ENCODE results near the gene STX11.
"Not testable (repeated sequence)": the region's sequence is repeated elsewhere in the genome, so short reads cannot be mapped to it uniquely, and the experiment has no call there.

STX11 gene

GRCh38 chr6:144178323-144178722 lies 28.0 kb downstream of the STX11 start:
- DNase-seq = no peak

- no peak for DNase-seq
Measured at GRCh38 chr6:144179237-144179636, 28.9 kb downstream of the STX11 start.

DNA sequence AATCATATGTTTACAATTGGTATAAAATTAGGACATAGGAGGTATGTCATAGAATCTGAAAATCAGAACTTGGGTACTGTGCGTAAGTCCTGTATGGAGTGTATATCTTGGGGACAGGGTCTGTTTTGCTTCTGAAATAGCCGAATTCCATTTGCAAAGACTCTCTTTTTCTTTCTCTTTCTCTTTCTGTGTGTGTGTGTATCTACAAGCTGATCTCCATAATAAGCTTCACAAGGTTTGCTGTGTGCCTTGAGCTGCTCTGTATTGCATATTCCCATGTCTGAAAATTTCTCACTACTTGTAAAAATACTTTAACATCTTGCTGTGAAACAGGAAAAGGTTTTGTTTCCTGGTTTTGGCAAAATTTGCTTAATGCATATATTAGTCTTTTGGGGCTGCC lies 29.5 kb downstream of the STX11 start:
- no peak for DNase-seq

DNA sequence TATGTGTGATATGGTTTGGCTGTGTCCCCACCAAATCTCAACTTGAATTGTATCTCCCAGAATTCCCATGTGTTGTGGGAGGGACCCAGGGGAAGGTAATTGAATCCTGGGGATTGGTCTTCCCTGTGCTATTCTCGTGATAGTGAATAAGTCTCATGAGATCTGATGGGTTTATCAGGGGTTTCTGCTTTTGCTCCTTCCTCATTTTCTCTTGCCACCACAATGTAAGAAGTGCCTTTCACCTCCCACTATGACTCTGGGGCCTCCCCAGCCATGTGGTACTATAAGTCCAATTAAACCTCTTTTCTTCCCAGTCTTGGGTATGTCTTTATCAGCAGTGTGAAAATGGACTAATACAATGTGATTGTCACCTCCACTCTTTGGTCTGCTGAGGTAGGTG lies 30.0 kb downstream of the STX11 start:
- DNase-seq = not testable (repeated sequence)

DNA sequence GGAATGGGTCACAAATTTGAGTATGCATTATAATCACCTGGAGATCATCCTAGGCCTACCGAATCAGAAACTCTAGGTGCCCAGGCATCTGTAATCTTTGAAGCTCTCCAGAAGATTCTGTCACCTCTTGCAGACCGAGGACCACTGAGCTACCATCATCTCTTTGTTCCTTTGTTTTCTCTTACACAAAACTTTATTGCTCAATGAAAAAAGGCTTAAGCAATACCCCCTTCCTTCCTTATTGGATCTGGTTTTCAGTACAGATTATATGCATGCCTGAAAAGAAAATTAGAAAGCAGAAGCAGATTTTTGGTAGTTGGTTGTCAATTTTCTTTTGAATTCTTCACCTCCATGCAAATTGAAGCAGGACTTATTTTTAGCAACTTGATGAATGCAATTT lies 31.3 kb downstream of the STX11 start:
- no peak for DNase-seq

DNA sequence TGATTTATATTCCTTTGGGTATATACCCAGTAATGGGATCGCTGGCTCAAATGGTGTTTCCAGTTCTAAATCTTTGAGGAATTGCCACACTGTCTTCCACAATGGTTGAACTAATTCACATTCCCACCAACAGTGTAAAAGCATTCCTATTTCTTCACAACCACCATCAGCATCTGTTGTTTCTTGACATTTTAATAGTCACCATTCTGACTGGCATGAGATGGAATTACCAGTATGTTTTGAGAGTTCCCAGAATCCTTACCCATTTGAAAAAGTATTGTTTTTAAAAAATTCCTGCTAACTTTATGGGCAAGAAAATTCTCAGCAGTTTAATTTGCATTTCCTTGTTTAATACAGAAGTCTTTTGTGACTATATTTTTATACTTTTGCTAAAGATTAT lies 33.9 kb downstream of the STX11 start:
- not testable (repeated sequence) for DNase-seq

- no peak for DNase-seq
Measured at GRCh38 chr6:144185133-144185836, 35.0 kb downstream of the STX11 start.

- no peak for DNase-seq
Measured at GRCh38 chr6:144186817-144187625, 36.7 kb downstream of the STX11 start.

- DNase-seq = no peak
Measured at GRCh38 chr6:144189351-144189750, 39.0 kb downstream of the STX11 start.

DNA sequence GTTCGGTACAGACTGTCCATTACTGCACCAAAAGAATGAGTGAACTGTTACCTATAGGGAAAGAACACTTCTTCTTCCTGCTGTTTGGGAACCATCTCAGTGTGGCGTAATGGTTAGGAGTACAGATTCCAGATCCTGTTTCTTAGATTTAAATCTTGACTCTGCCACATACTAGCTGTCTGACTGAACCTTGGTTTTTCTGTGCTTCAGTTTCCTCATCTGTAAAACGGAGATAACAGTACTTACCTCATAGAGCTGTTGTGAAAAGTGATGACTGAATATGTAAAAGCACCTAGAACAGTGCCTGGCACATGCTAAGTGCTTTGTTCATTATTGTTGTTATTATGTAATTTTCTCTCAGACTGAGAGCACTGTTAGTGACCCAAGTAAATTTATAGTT lies 39.8 kb downstream of the STX11 start:
- no peak for DNase-seq

- DNase-seq = no peak
Measured at GRCh38 chr6:144190593-144190992, 40.3 kb downstream of the STX11 start.

- DNase-seq = no peak
Measured at GRCh38 chr6:144193181-144193580, 42.9 kb downstream of the STX11 start.

GRCh38 chr6:144194293-144194810 lies 44.0 kb downstream of the STX11 start:
- DNase-seq = no peak

DNA sequence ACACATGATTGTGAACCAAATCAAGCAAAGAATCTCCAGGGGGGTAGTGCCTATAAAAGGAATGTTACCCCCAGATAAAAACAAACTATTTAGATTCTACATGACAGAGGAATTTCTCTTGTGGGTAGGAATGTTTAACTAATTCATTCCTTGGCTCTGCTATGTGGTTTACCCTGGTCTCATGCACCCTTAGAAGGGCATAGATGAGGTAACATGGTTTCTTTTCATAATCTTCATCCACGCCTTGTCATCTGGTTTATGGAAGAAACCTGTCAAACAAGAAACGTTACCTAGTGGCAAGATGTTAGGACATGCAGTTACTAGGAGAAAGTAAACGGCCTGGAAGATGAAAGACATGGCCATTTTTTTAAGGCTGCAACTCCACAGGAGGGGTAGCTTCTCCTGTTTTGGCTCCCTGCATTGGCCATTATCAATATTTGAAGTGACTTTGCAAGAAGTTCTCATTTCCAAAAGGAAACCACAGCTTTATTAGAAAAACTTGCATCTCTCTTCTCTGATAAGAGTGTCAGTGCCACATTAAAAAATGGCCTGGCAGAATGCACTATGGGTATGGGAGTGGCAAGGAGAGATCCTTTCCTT lies 45.5 kb downstream of the STX11 start:
- DNase-seq = no peak

GRCh38 chr6:144197919-144198318 lies 47.6 kb downstream of the STX11 start:
- no peak for DNase-seq

- DNase-seq = no peak
Measured at GRCh38 chr6:144202879-144203468, 52.7 kb downstream of the STX11 start.

- no peak for DNase-seq
Measured at GRCh38 chr6:144211160-144211559, 60.8 kb downstream of the STX11 start.

DNA sequence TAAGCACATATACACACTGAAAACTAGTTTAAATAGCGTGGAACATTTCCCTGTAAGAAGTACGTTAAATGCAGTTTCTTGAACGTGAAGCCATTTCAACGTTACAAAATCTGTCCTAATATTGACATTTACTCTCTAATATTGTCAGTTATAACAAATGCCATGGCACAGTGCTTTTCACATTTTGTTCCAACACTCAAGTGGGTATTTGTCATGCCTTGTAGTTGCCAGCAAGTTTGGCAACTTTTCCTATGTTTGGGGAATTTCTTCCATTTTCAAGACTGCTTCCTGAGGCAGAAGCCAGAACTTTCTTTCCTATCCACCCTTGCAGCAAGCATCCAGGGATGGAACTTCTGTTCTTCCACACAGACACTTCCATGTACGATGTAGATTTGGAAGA lies 63.0 kb downstream of the STX11 start:
- no peak for DNase-seq

DNA sequence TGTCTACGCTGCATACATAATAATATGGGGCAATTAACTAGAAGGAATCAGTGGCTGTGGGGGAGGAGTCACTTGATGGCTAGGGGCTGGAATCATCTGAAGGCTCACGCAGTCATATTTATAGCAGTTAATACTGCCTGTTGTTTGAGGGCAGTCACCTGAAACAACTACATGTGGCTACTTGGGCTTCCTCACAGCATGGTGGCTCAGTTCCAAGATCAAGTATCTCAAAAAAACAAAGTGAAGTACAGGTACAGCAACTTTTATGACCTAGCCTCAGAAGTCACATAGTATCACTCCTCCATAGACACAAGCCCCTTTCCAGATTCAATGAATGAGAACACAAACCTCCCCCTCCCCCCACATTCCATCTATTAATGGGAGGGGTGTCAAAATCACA lies 63.7 kb downstream of the STX11 start:
- DNase-seq = no peak

GRCh38 chr6:144214622-144215401 lies 64.5 kb downstream of the STX11 start:
- DNase-seq = no peak

- peak; percentile 2 for DNase-seq
Measured at GRCh38 chr6:144215402-144215931, 65.2 kb downstream of the STX11 start.

DNA sequence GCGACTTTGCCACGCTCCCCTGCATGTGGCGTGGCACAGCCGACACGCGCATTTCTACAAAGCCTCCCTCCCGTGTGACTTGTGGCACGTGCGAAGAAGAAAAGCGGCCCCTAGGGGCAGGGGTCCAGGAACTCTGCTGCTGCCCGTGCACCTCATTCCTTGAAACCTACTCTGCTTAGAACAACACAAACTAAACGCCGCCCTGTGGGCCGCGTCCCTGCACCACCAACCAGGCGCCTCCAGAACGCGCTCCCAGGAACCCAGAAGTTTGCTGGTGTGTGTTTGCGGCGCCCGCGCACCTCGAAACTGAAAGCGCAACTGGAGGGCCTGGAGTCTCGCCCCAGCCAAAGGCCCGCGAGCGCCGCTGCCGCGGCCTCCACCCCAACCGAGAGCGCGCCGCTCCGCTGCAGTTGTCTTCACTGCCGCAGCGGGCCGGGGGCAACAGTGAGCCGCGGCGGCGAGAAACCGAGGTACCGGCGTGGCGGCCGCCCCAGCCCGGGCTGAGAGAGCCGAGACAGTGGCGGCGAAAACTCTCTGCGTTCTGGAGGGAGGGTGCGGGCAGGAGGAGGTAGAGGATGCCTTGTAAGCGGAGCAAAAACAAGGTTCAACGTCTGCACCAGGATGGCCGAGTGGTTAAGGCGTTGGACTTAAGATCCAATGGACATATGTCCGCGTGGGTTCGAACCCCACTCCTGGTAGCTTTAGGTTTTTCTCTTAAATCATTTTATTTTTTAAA lies 65.8 kb downstream of the STX11 start:
- peak; percentile 77 for DNase-seq

Data from NCI-H1694 treated with DMSO at 0.1 percent for 48 hours (cell line).